HG02759 (cell line): Measurements from ENCODE around the gene DNAJC17.
A peak's percentile ranks its signal among the peaks of the same experiment; 100 is the strongest.

Experiments used
- ATAC-seq: cut with Tn5 transposase; IDR thresholded peaks from one replicate; pipeline ENCODE4 v1.9.1; 2021; ENCODE audit warnings: mild to moderate bottlenecking, moderate library complexity; ENCODE audit not compliant: unreplicated experiment

Gene DNAJC17

DNA sequence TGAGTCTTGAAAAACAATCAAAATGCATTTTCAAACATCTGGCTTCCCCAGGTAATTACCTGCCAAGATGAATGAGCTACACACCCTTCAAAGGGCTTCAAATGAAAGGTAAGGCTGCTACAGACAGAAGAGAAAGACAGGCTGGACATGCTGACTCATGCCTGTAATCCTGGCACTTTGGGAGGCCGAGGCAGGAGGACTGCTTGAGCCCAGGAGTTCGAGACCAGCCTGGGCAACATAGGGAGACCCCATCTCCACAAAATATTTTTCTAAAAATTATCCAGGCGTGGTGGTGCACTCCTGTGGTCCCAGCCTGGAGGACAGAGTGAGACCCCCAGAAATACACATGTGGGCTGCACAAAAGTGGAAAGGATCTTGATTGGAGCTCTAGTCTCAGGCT lies 14.9 kb downstream of the DNAJC17 start:
- no peak for ATAC-seq

DNA sequence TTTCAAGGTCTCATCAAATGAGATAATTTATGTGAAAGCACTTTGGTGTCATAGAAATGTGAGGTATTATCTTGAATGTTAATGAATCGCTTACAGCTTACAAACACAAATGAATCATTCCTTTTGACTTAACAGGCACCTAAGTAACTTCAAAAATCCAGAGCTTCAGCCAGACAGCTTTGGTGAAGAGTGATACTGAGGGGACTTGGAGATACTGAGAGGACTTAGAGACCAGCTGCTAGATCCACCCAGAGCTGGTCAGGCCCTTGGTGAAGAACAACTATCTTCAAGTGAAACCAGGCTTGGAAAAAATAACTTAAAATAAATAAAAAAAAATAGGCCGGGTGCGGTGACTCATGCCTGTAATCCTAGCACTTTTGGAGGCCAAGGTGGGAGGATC lies 16.6 kb downstream of the DNAJC17 start:
- ATAC-seq: no peak

GRCh38 chr15:40789999-40790398 lies 17.3 kb downstream of the DNAJC17 start:
- no peak for ATAC-seq

GRCh38 chr15:40789119-40789518 lies 18.2 kb downstream of the DNAJC17 start:
- no peak for ATAC-seq

- ATAC-seq: no peak
These were observed 19.3 kb downstream of the DNAJC17 start for GRCh38 chr15:40787991-40788390.

GRCh38 chr15:40787344-40787841 lies 19.9 kb downstream of the DNAJC17 start:
- no peak for ATAC-seq

DNA sequence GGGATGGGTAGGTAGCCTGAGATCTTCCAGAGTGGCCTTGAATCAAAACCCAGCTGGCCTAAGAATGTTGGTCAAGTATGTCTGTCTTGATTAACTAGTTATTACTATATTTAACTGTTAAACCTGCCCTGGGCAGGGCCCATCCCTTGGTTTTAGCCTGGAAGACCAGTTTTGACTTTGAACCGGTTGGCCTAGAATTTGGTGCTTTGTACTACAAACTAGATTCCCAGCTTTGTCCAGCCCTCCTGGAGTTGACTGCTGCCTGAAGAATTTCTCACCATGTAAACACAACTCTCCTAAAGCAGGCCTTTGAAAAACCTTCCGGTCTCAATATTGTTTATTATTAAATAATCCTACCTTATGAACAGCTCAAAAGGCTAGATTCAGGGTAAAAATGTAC lies 21.5 kb downstream of the DNAJC17 start:
- ATAC-seq: no peak

DNA sequence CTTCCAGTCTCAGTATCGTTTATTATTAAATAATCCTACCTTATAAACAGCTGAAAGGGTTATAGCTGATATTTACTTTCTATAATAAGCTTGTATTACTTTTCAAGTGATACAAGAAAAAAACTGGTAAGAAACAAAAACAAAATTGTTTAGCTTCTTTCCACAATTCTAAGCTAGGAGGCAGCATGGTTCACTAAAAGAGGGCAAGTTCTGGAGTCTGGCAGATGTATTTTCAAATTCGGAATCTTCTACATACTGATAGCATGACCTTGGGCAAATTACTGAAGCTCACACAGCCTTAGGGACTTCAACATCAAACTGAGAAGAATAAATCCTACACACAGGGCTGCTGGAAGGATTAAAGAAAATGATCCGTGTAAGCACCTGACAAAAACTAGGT lies 22.1 kb downstream of the DNAJC17 start:
- no peak for ATAC-seq

DNA sequence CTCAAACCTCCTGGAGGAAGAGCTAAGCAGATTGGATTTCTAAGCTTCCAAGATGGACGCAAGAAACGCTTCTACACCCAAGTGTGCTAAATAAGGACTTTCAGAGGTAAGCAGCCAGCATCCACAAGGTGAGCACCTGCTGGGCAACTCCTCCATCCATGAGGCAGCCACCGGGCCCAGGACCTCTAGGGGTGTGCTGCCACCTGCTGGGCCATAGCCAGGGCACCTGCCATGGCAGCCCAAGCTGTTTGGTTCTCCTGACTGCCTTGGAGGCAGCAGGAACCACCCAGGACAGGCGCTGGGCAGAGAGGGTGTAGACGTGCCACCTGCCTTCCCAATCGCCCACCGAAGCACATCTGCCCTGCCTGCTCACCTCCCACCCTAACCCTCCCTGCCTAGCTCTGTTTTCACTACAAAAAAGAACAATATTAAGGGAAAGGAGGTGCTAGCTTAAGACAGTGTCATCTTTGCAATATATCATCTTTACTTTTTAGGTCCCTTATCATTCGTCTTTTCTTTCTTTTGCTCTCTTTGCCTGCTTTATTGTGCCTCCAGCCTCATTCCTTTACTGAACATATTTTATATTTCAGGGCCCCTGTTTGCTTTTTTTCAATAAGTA lies 24.6 kb downstream of the DNAJC17 start:
- peak; percentile 80 for ATAC-seq

- ATAC-seq: no peak
These were observed 30.6 kb downstream of the DNAJC17 start for GRCh38 chr15:40776537-40777141.

DNA sequence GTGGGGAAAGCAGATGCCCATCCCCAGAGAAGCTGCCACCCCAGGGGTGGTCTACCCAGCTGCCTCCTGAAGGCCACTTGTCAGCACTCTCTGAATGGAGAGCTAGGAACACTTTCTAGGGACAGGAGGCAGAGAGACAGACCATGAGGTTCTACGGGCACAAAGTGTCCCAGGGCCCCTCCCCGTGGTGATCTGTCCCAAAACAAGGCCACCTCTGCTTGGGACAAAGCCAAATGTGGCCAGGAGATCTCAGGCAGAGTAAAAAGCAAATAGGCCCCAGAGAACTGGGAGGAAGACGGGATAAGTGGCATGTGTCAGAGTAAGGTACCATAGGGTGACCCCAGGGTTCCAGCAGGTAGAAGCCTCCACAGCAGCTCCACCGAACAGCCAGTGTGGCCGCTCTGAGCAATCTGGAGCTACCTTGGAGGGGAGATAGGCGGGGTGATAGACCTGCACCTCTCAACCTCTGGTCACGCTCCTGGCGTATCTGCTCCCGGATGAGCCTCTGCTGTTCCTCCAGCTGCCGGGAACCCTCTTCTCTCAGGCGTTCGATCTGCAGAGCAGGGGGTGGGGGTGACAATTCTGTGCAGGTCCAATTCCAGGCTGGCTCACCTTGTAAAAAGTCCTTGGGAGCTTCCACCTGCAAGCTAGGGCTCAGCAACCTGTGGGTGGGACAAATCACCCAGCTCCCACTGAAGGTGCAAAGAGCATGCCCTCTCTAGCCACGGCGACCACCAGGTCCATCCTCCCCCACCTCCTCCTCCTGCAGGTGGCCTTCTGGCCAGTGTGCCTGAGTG lies 31.3 kb downstream of the DNAJC17 start:
- no peak for ATAC-seq

GRCh38 chr15:40775007-40775406 lies 32.3 kb downstream of the DNAJC17 start:
- no peak for ATAC-seq

- no peak for ATAC-seq
These were observed 33.4 kb downstream of the DNAJC17 start for GRCh38 chr15:40773902-40774301.

DNA sequence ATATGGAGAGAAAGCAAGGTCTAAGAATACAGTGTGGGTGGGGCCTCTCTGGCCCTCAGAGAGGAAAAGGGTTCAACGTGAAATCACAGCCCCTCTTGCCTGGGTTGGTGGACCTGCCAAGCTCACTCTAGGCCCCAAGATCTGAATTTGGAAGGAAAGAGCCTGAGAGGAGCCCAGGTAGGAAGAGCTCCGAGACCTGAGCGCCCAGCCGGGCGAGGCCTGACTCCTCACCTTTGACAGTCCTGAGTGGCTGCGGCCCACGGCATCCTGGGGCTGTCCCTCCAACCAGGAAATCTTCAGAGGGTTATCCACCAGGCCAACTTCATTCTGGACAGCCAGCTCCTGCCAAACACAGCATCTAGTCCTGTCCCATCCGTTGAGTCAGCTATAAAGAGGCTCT lies 33.8 kb downstream of the DNAJC17 start:
- ATAC-seq: no peak

- ATAC-seq: no peak
These were observed 35.3 kb downstream of the DNAJC17 start for GRCh38 chr15:40772014-40772413.

- no peak for ATAC-seq
These were observed 36.0 kb downstream of the DNAJC17 start for GRCh38 chr15:40771242-40771641.

GRCh38 chr15:40770147-40770721 lies 37.0 kb downstream of the DNAJC17 start:
- ATAC-seq: no peak

DNA sequence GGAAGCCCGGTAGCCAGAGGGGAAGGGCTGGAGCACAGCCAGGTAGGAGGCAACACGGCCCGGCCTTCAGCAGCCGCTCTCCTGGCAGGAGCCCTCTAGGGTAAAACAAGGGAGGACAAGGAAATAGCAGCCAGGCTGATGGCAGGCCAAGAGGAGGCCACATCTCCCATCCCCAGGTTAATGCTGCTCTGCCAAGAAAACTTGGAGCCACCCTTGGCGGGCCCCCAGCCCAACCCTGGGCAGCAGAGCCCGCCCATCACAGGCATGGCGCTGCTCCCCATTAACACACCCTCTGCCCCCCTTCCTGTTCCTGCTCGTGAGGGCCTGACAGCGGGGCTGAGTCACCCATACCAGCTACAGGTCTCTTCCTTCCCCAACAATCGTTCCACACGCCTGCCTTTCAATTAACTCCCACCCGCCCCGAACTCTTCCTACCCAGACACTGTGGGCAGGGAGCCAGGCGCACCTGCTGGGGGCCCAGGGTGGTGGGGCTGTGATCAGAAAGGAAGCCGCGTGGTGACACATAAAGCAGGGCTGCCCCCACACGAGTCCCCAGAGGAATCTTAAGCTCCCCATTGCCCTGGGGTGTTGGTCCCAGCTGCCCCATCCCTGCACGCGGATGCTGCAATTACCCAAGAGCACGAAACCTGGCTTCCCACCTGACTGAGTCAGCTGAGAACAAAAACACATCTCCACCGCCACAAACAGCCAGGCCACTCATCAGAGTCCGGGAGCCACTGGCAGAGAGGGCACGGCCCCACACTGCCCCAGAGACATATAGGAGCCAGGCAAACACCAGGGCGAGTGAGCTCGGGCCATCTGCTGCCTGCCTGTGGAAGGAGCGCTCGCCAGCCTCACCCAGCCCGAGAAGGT lies 37.8 kb downstream of the DNAJC17 start, which contains the start of gene C15orf62:
Gene C15orf62 (plus strand): TSS at position 707 of the 873 bp plus-strand sequence. CDS start 516 bp downstream, outside the sequence.
- peak; percentile 57 for ATAC-seq

DNA sequence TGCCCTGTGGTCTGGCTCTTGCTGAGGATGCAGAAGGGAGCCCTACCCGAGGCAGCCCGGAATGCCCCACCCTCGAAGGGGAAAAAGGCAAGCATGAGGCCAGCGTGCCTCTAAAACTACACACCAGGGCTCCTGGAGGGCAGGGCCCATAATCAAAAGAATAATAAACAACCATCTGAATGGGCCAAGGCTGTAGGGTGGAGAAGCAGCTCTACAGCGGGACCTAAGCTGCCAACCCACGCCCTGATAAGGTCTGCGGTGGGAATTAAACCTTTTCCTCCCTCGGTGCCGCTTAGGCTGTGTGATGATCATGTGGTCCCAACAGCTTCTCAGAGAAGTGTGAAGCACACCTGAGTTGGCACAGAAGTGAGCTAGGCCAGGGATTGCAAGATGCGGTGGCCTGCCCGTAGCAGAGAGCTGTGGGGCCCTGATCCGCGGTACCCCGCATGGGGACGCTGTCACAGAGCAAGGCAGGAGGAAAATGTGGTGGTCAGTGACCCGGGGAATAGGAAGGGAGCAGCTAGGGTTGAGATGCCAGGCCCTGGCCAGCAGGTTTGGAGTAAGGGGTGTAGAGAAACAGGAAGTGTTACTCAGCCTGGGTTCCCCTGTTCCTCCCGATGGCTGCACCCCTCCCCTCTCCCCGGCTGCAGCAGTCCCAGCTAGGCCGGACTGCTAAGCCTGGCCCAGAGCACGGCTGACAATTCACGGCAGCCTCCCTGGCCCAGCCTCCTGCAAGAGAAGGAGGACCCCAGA lies 38.6 kb downstream of the DNAJC17 start:
- ATAC-seq: peak; percentile 11
